NCI-H460 (cell line): ENCODE data around the gene TLE4. TPM values are rescaled to one million over a fixed set of nuclear protein-coding genes. Genes with fewer than 3 reads are reported as not detected.

Experiments used
- DNase-seq: peaks from one replicate; pipeline ENCODE4 v3.0.0-alpha.2; 2016; ENCODE audit warnings: low read depth; ENCODE audit errors: extremely low read depth
- total RNA-seq: library from RNA; depleted of rRNA; stranded (reverse); fragments of >200 nt; shearing (Covaris generic); gene quantifications from 2 replicates; pipeline ENCODE4 v1.2.3, GENCODE V29; 2014

The TLE4 gene
- total RNA-seq, 1 experiment from 2014 or later, result 9.5 TPM

- no peak for DNase-seq
Measured at GRCh38 chr9:79660615-79661014, 88.8 kb downstream of the TLE4 start.

GRCh38 chr9:79661279-79661678 lies 89.5 kb downstream of the TLE4 start:
- DNase-seq, result no peak

GRCh38 chr9:79661886-79662536 lies 90.2 kb downstream of the TLE4 start:
- no peak for DNase-seq

GRCh38 chr9:79662537-79662956 lies 90.8 kb downstream of the TLE4 start:
- no peak for DNase-seq

- no peak for DNase-seq
Measured at GRCh38 chr9:79663300-79663699, 91.5 kb downstream of the TLE4 start.

- DNase-seq, result no peak
Measured at GRCh38 chr9:79663878-79664277, 92.1 kb downstream of the TLE4 start.

GRCh38 chr9:79664375-79664831 lies 92.6 kb downstream of the TLE4 start:
- DNase-seq, result no peak

- DNase-seq, result no peak
Measured at GRCh38 chr9:79665369-79665768, 93.6 kb downstream of the TLE4 start.

GRCh38 chr9:79665931-79666330 lies 94.2 kb downstream of the TLE4 start:
- no peak for DNase-seq

GRCh38 chr9:79667120-79667519 lies 95.4 kb downstream of the TLE4 start:
- DNase-seq, result no peak

GRCh38 chr9:79667817-79668436 lies 96.2 kb downstream of the TLE4 start:
- DNase-seq, result no peak

GRCh38 chr9:79668956-79669355 lies 97.2 kb downstream of the TLE4 start:
- no peak for DNase-seq

- peak; percentile 8 for DNase-seq
Measured at GRCh38 chr9:79670269-79670961, 98.7 kb downstream of the TLE4 start.

- DNase-seq, result no peak
Measured at GRCh38 chr9:79671558-79671957, 99.8 kb downstream of the TLE4 start.

- DNase-seq, result no peak
Measured at GRCh38 chr9:79672236-79672635, 100.5 kb downstream of the TLE4 start.

- no peak for DNase-seq
Measured at GRCh38 chr9:79672891-79673290, 101.1 kb downstream of the TLE4 start.

GRCh38 chr9:79673614-79674013 lies 101.8 kb downstream of the TLE4 start:
- no peak for DNase-seq

- DNase-seq, result no peak
Measured at GRCh38 chr9:79674052-79674777, 102.5 kb downstream of the TLE4 start.

GRCh38 chr9:79681576-79681975 lies 109.8 kb downstream of the TLE4 start:
- no peak for DNase-seq

- no peak for DNase-seq
Measured at GRCh38 chr9:79682076-79682736, 110.4 kb downstream of the TLE4 start.

- DNase-seq, result no peak
Measured at GRCh38 chr9:79684059-79684458, 112.3 kb downstream of the TLE4 start.
